Heart left ventricle (tissue), 16 donors: ENCODE results near the gene FNBP1. TPM values are rescaled to one million over a fixed set of nuclear protein-coding genes. Genes with fewer than 3 reads are reported as not detected.
"Not testable (repeated sequence)": the region's sequence is repeated elsewhere in the genome, so short reads cannot be mapped to it uniquely, and the experiment has no call there.

ENCODE experiments used
- ATAC-seq, 4 donors: fragments of 200-7000 bp; cut with Tn5 transposase; one replicate each; pipeline ENCODE4 v1.9.1; 2020 to 2022; ENCODE audit warnings: moderate library complexity in 4 of 4, mild to moderate bottlenecking in 3 of 4, moderate number of reproducible peaks in 1 of 4
- DNase-seq, 5 donors: peaks; one replicate each; pipeline ENCODE4 v3.0.0-alpha.2; 2020
- H3K27ac ChIP-seq, 12 donors: fragments of 200-600 bp; sonication (generic) in 4 of 12; one replicate each; pipeline versions ENCODE4 v1.5.0 to v1.8.0; 2016 to 2022; ENCODE audit warnings: mild to moderate bottlenecking in 2 of 12
- H3K27me3 ChIP-seq, 9 donors: fragments of 200-600 bp; sonication (generic) in 2 of 9; one replicate each; pipeline versions ENCODE4 v1.5.1 to v1.8.0; 2016 to 2022; ENCODE audit warnings: mild to moderate bottlenecking in 3 of 9
- H3K36me3 ChIP-seq, 9 donors: fragments of 200-600 bp; sonication (generic) in 2 of 9; one replicate each; pipeline versions ENCODE4 v1.5.0 to v1.8.0; 2018 to 2022; ENCODE audit warnings: mild to moderate bottlenecking in 2 of 9
- H3K4me1 ChIP-seq, 12 donors: fragments of 200-600 bp; sonication (generic) in 4 of 12; one replicate each; pipeline versions ENCODE4 v1.5.0 to v1.8.0; 2016 to 2022; ENCODE audit warnings: mild to moderate bottlenecking in 3 of 12
- H3K4me3 ChIP-seq, 12 donors: fragments of 200-600 bp; sonication (generic) in 4 of 12; one replicate each; pipeline versions ENCODE4 v1.5.0 to v1.8.0; 2017 to 2022; ENCODE audit warnings: mild to moderate bottlenecking in 9 of 12, moderate library complexity in 4 of 12
- H3K9me3 ChIP-seq, 12 donors: fragments of 200-600 bp; sonication (generic) in 4 of 12; one replicate each; pipeline versions ENCODE4 v1.5.0 to v1.8.0; 2016 to 2022; ENCODE audit warnings: mild to moderate bottlenecking in 1 of 12
- CTCF ChIP-seq, 12 donors: fragments of 200-600 bp; sonication (generic) in 4 of 12; IDR thresholded peaks; one replicate each; pipeline versions ENCODE4 v1.5.0 to v1.8.0; 2018 to 2022; ENCODE audit warnings: antibody characterized with exemption in 12 of 12, mild to moderate bottlenecking in 5 of 12
- POLR2A ChIP-seq, 2 donors: fragments of 450-650 bp; IDR thresholded peaks; one replicate each; pipeline ENCODE4 v1.6.1; 2017; ENCODE audit warnings: antibody characterized with exemption in 2 of 2, mild to moderate bottlenecking in 2 of 2, moderate library complexity in 2 of 2
- WGBS, 4 donors: extraction: QIAGEN DNeasy Blood & Tissue Kit in 2 of 4; methylation state at CpG; one replicate each; pipeline versions ENCODE4 v1.1.5 to v1.1.7; 2013 to 2018; 5-methylcytosine and 5-hydroxymethylcytosine counted together
- intact Hi-C, 10 donors: fragments of 100-400 bp; cut with DNase I; formaldehyde crosslinking; loops; one replicate each; pipeline versions ENCODE4 v1.11.1 to v1.14.2; 2022
- polyA plus RNA-seq, 2 donors: library from polyadenylated mRNA; stranded (reverse); fragments of 200-250 nt; gene quantifications; one replicate each; pipeline ENCODE4 v1.2.3, GENCODE V29; 2013
- total RNA-seq, 9 donors: library from RNA; depleted of rRNA in 2 of 9; stranded (reverse); fragments of >200 nt in 2 of 9; fragmentation: NEBNext Ultra II Directional in 3 of 9; extraction: Animal tissue kit (Norgen Biotek cat#: 25700) in 3 of 9; gene quantifications; one replicate each; pipeline versions ENCODE4 v1.1.0 to v1.2.4, GENCODE V29; 2016 to 2023
- donor health status: ischemic (EF 13 %, LVEDD 7.1; RV severe dilation, severe dysfunction).
- donor health status: healthy with polysubstance abuse.
- donor health status: DM: no; HTN: yes; CAD: no.
- donor health status: DM: no; HTN: no; CAD: no.
- donor health status: ischemic (EF 25% LVEDD 6.9; RV normal size, moderate dysfunction).
- donor health status: ischemic (EF 25% LVEDD 5.7; RV mildly dilated, moderate dysfunction).
- donor health status: healthy.
- donor health status: DM: yes; HTN: yes; CAD: no.
- donor health status: ischemic (EF 35%, LVEDD 5.7; RV mildly dilated, moderate dysfunction).
- donor health status: nonischemic (EF 11% LVEDD 7.7; RV severe dilation, severe dysfunction).
- donor health status: DM: yes; HTN: yes; CAD: no.
- donor health status: PGD.
- donor health status: ischemic (EF 29% LVEDD 5.4; RV normal size, mild dysfunction).
- donor health status: nonischemic (EF 23%, LVEDD 6.1; RV moderate dilation, normal function).

The FNBP1 gene
- total and polyA plus RNA-seq, 11 donors: 6.9 to 47.3 (median 24.1) TPM

GRCh38 chr9:129987941-129988340 lies 55.0 kb downstream of the FNBP1 start:
- intact Hi-C loops: no loop called here
- no peak for ATAC-seq
- H3K4me1 ChIP-seq: peaks cover 0 to 50% (median 3%) of the 10 kb centered on the region in 12 donors
- H3K9me3 ChIP-seq: no peaks in the 10 kb centered on the region
- no peak for DNase-seq
- no peaks in the 10 kb centered on the region for H3K27me3 ChIP-seq
- peaks cover 0 to 16% (median 0%) of the 10 kb centered on the region in 9 donors for H3K36me3 ChIP-seq
- 87 to 96% (median 92%) methylated on average over 1 of the region's 1 CpG for WGBS, 4 donors
- TF ChIP-seq POLR2A (IDR thresholded peaks at IDR 0.05) (no peak), CTCF (IDR thresholded peaks at IDR 0.05) (no peak)
- H3K4me3 ChIP-seq: no peak overlapping the region
- H3K27ac ChIP-seq: peak overlapping the region in 1 of 12 donors; percentile 21

- Histone ChIP-seq H3K9me3 (no peaks in the 10 kb centered on the region), H3K36me3 (peaks cover 0 to 16% (median 0%) of the 10 kb centered on the region in 9 donors), H3K27ac (peak overlapping the region in 2 of 12 donors; percentile 39 to 46), H3K4me1 (peaks cover 0 to 59% (median 3%) of the 10 kb centered on the region in 12 donors), H3K4me3 (no peak overlapping the region), H3K27me3 (no peaks in the 10 kb centered on the region)
- no peak for ATAC-seq
- WGBS, 4 donors: 65 to 76% (median 72%) methylated on average over 8 of the region's 8 CpGs
- intact Hi-C loops: no loop called here
- no peak for TF ChIP-seq POLR2A (IDR thresholded peaks at IDR 0.05)
- TF ChIP-seq CTCF (IDR thresholded peaks at IDR 0.05): no peak
- no peak for DNase-seq
These were observed 55.9 kb downstream of the FNBP1 start for GRCh38 chr9:129987047-129987446.

DNA sequence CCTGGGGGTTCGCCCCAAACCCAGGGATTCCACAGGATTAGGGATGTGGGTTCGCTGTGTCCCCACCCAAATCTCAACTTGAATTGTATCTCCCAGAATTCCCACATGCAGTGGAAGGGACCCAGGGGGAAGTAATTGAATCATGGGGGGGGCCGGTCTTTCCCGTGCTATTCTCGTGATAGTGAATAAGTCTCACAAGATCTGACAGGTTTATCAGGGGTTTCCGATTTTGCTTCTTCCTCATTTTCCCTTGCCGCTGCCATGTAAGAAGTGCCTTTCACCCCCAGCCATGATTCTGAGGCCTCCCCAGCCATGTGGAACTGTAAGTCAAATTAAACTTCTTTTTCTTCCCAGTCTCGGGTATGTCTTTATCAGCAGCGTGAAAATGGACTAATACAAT lies 58.4 kb downstream of the FNBP1 start:
- ATAC-seq, H3K4me3 ChIP-seq, DNase-seq, H3K27me3 ChIP-seq, intact Hi-C loops, H3K36me3 ChIP-seq, H3K9me3 ChIP-seq: not testable (repeated sequence)
- Histone ChIP-seq H3K27ac (peak overlapping the region in 2 of 12 donors; percentile 52 to 53), H3K4me1 (peaks cover 0 to 53% (median 4%) of the 10 kb centered on the region in 12 donors)
- 85 to 87% (median 87%) methylated on average over 9 of the region's 9 CpGs for WGBS, 4 donors

DNA sequence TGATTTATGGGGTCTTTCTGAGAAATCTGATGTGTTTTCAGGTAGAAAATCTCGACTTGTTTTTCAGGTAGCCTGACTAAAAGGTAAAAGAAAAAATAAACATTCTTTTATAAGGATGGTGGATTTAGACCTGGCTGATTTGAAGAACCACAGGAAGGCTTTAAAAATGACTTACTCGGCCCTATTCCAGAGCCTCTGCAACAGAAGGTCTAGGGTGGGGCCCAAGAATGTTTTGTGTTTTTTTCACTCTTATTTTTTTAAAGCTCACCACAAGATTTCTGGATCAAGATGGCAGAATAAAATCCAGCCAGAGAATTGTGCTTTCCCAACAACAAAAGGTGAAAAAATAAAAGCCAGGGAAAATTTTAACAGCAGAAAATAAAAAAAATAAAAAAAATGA lies 59.1 kb downstream of the FNBP1 start:
- Histone ChIP-seq H3K27ac (peak overlapping the region in 5 of 12 donors; percentile 11 to 53 (median 46)), H3K4me1 (peaks cover 0 to 53% (median 4%) of the 10 kb centered on the region in 12 donors), H3K36me3 (peaks cover 0 to 8% (median 3%) of the 10 kb centered on the region in 9 donors), H3K4me3 (no peak overlapping the region), H3K27me3 (no peaks in the 10 kb centered on the region), H3K9me3 (no peaks in the 10 kb centered on the region)
- ATAC-seq: no peak
- no peak for DNase-seq
- 65 to 74% (median 72%) methylated on average over 2 of the region's 2 CpGs for WGBS, 4 donors
- no peak for TF ChIP-seq CTCF (IDR thresholded peaks at IDR 0.05)
- TF ChIP-seq POLR2A (IDR thresholded peaks at IDR 0.05): no peak
- intact Hi-C loops: no loop called here
